Lung (tissue), 12 donors: ENCODE results near the gene ITPR1. TPM values are rescaled to one million over a fixed set of nuclear protein-coding genes. Genes with fewer than 3 reads are reported as not detected.

Experiments used
- ATAC-seq: fragments of 200-7000 bp; cut with Tn5 transposase; one replicate; pipeline ENCODE4 v1.9.1; 2020; ENCODE audit warnings: moderate number of reproducible peaks; ENCODE audit not compliant: insufficient read depth, low FRiP score
- DNase-seq, 3 donors: peaks; one replicate each; pipeline ENCODE4 v3.0.0-alpha.2; 2013 to 2017
- H3K27ac ChIP-seq, 2 donors: one replicate each; pipeline ENCODE4 v1.5.1; 2013; ENCODE audit warnings: mild to moderate bottlenecking in 2 of 2, moderate library complexity in 2 of 2, control low read depth in 1 of 2, inconsistent platforms in 1 of 2, low read depth in 1 of 2, low read length in 1 of 2
- H3K27me3 ChIP-seq, 3 donors: one replicate each; pipeline ENCODE4 v1.5.1; 2013; ENCODE audit warnings: low read length in 2 of 3; ENCODE audit not compliant: control insufficient read depth in 3 of 3, insufficient read depth in 3 of 3
- H3K36me3 ChIP-seq, 4 donors: one replicate each; pipeline ENCODE4 v1.5.1; 2013; ENCODE audit warnings: low read length in 4 of 4, mild to moderate bottlenecking in 1 of 4, moderate library complexity in 1 of 4; ENCODE audit not compliant: control insufficient read depth in 4 of 4, insufficient read depth in 4 of 4
- H3K4me1 ChIP-seq, 5 donors: one replicate each; pipeline ENCODE4 v1.5.1; 2013; ENCODE audit warnings: low read length in 5 of 5, mild to moderate bottlenecking in 2 of 5, moderate library complexity in 1 of 5; ENCODE audit not compliant: control insufficient read depth in 5 of 5, insufficient read depth in 5 of 5
- H3K4me3 ChIP-seq: one replicate; pipeline ENCODE4 v1.5.1; 2013; ENCODE audit warnings: mild to moderate bottlenecking, control low read depth, moderate library complexity
- H3K9ac ChIP-seq, 2 donors: one replicate each; pipeline ENCODE4 v1.5.1; 2013; ENCODE audit warnings: low read length in 2 of 2, control low read depth in 1 of 2; ENCODE audit not compliant: insufficient read depth in 1 of 2
- H3K9me3 ChIP-seq, 4 donors: one replicate each; pipeline ENCODE4 v1.5.1; 2013; ENCODE audit warnings: low read length in 3 of 4, mild to moderate bottlenecking in 1 of 4, moderate library complexity in 1 of 4; ENCODE audit not compliant: control insufficient read depth in 4 of 4, insufficient read depth in 3 of 4
- CTCF ChIP-seq: IDR thresholded peaks from 2 replicates; pipeline ENCODE4 v1.5.1; 2012; ENCODE audit warnings: mild to moderate bottlenecking; ENCODE audit errors: control extremely low read depth, extremely low read depth
- WGBS, 2 donors: extraction: QIAGEN DNeasy Blood & Tissue Kit; methylation state at CpG; one replicate each; pipeline ENCODE4 v1.1.7; 2013; 5-methylcytosine and 5-hydroxymethylcytosine counted together
- polyA plus RNA-seq, 2 donors: library from polyadenylated mRNA; stranded (reverse); fragments of 200-250 nt; gene quantifications; one replicate each; pipeline ENCODE4 v1.2.1, GENCODE V29; 2013
- total RNA-seq, 2 donors: library from RNA; depleted of rRNA in 1 of 2; stranded (reverse); fragments of >200 nt in 1 of 2; gene quantifications; one replicate each; pipeline ENCODE4 v1.2.1, GENCODE V29; 2014 to 2021
- donor health status: control.
- donor health status: control.
- donor health status: Bipolar disorder and iron deficiency.
- donor health status: healthy.
- donor health status: DM: yes; HTN: yes; CAD: no.

Gene ITPR1
- total and polyA plus RNA-seq, 4 donors, result 12.4 to 152 (median 44.1) TPM

DNA sequence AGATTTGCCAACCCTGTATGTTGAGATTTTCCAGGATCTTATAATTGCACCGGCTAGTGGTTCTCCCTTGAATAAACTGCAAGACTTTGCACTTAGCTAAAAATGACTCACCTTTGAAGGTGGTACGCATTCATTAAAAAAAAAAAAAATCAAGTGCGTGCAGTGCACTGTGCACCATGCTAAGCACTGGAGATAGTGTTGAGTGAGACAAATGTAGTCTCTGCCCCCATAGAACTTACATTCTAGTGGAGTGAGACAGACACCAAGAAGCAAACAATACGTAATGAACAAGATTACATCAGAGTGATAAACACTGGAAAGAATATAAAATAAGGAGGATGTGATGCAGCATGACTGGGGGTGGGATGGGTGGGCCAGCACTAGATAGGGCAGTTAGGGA lies 69.4 kb downstream of the ITPR1 start:
- ATAC-seq, result no peak
- H3K4me3 ChIP-seq, result no peak overlapping the region
- H3K4me1 ChIP-seq, result peaks cover 0 to 14% (median 4%) of the 10 kb centered on the region in 5 donors
- no peaks in the 10 kb centered on the region for H3K27me3 ChIP-seq
- no peak for TF ChIP-seq CTCF
- 83 to 84% methylated on average over 4 of the region's 4 CpGs for WGBS, 2 donors
- no peak overlapping the region for H3K27ac ChIP-seq
- no peaks in the 10 kb centered on the region for H3K36me3 ChIP-seq
- no peak for DNase-seq
- H3K9me3 ChIP-seq, result no peaks in the 10 kb centered on the region
- H3K9ac ChIP-seq, result no peak overlapping the region

DNA sequence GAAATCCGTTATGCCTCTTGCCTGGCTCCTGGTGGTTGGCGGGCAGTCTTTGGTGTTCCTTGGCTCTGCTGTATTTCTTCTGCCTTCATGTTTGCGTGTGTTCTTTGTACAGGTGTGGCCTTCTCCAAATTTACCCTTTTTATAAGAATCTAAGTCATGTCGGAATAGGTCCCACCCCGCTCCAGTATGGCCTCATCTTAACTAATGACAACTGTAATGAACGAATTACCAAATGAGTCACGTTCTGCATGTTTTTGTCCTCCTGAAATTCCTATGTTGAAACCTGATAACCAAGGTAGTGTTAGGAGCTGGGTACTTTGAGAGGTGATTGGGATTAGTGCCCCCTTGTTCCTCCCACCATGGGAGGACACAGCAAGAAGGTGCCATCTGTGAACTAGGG lies 71.1 kb downstream of the ITPR1 start:
- ATAC-seq (no peak), DNase-seq (no peak)
- Histone ChIP-seq H3K4me1 (peaks cover 0 to 14% (median 4%) of the 10 kb centered on the region in 5 donors), H3K4me3 (no peak overlapping the region), H3K9me3 (no peaks in the 10 kb centered on the region), H3K27me3 (no peaks in the 10 kb centered on the region), H3K9ac (no peak overlapping the region), H3K36me3 (no peaks in the 10 kb centered on the region), H3K27ac (no peak overlapping the region)
- TF ChIP-seq CTCF, result no peak
- WGBS, 2 donors, result 93 to 96% methylated on average over 7 of the region's 7 CpGs

- no peaks in the 10 kb centered on the region for H3K36me3 ChIP-seq
- no peaks in the 10 kb centered on the region for H3K9me3 ChIP-seq
- no peak overlapping the region for H3K27ac ChIP-seq
- H3K4me1 ChIP-seq, result peaks cover 0 to 14% (median 4%) of the 10 kb centered on the region in 5 donors
- H3K4me3 ChIP-seq, result no peak overlapping the region
- no peak for TF ChIP-seq CTCF
- H3K27me3 ChIP-seq, result no peaks in the 10 kb centered on the region
- H3K9ac ChIP-seq, result no peak overlapping the region
- WGBS, 2 donors, result 63 to 64% methylated on average over 5 of the region's 5 CpGs
- DNase-seq (no peak), ATAC-seq (no peak)
These were observed 71.9 kb downstream of the ITPR1 start for GRCh38 chr3:4564928-4565586.
